ENCODE data around the gene SPC24. TPM values are rescaled to one million over a fixed set of nuclear protein-coding genes. Genes with fewer than 3 reads are reported as not detected.

SPC24 gene
- total and polyA plus RNA-seq, 2 of the 4 experiments (the other 2 are of a cell fraction): 12.2 to 97.5 TPM

GRCh38 chr19:11194173-11194572 lies 38.6 kb upstream of the SPC24 start:
- TF ChIP-seq, protein P1, sequence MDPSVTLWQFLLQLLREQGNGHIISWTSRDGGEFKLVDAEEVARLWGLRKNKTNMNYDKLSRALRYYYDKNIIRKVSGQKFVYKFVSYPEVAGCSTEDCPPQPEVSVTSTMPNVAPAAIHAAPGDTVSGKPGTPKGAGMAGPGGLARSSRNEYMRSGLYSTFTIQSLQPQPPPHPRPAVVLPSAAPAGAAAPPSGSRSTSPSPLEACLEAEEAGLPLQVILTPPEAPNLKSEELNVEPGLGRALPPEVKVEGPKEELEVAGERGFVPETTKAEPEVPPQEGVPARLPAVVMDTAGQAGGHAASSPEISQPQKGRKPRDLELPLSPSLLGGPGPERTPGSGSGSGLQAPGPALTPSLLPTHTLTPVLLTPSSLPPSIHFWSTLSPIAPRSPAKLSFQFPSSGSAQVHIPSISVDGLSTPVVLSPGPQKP (IDR thresholded peaks at IDR 0.05; ENCODE audit: borderline replicate concordance, low read depth, low read length): no peak
- TF ChIP-seq MAFK (IDR thresholded peaks at IDR 0.05; ENCODE audit: low read depth, low read length) (no peak), MAZ (IDR thresholded peaks at IDR 0.05; ENCODE audit: borderline replicate concordance, low read depth, low read length) (no peak), RFX5 (IDR thresholded peaks at IDR 0.05; ENCODE audit: low read depth, low read length) (no peak), RAD21 (IDR thresholded peaks at IDR 0.05; ENCODE audit: low read length) (no peak), FOS (IDR thresholded peaks at IDR 0.05; ENCODE audit: low read depth, low read length) (no peak), CEBPB (IDR thresholded peaks at IDR 0.05; ENCODE audit: low read depth, low read length) (no peak), MXI1 (IDR thresholded peaks at IDR 0.05; ENCODE audit: borderline replicate concordance, low read depth, low read length) (no peak), CHD1 (IDR thresholded peaks at IDR 0.05; ENCODE audit: low read depth, low read length) (no peak)
- Histone ChIP-seq H3K4ac (ENCODE audit: low read depth, low read length) (peak overlapping the region; percentile 99), H3K79me1 (ENCODE audit: low read depth in 1 of 2, low read length in 2 of 2) (peaks cover 31 to 76% of the 10 kb centered on the region in 2 experiments), H3K27ac (ENCODE audit: insufficient read depth, low read length) (peak overlapping the region; percentile 100), H3K36me3 (ENCODE audit: control insufficient read depth, insufficient read depth, low read length) (peaks cover 47% of the 10 kb centered on the region), H2AK9ac (replicated peaks; ENCODE audit: low read depth, low read length, poor library complexity) (peak overlapping the region; percentile 97), H2BK5ac (ENCODE audit: low read depth, low read length, poor library complexity, severe bottlenecking) (peak overlapping the region; percentile 97), H4K91ac (ENCODE audit: insufficient read depth, low read depth, low read length) (peak overlapping the region; percentile 99), H3K4me3 (ENCODE audit: insufficient read depth, low read depth, low read length) (no peak overlapping the region; the same call in 1 of the 2 replicates), H3K27me3 (ENCODE audit: control insufficient read depth, insufficient read depth, low read length) (no peaks in the 10 kb centered on the region), H2BK20ac (ENCODE audit: low read depth, low read length) (no peak overlapping the region), H4K20me1 (ENCODE audit: insufficient read depth, low read length) (peaks cover 32% of the 10 kb centered on the region), H3K9me3 (ENCODE audit: control insufficient read depth, insufficient read depth, low read length) (no peaks in the 10 kb centered on the region), H3K23ac (ENCODE audit: low read depth, low read length) (peak overlapping the region; percentile 31; the same call in 1 of the 2 replicates), H2BK120ac (ENCODE audit: low read depth, low read length) (peak overlapping the region; percentile 68), H3K4me1 (ENCODE audit: control insufficient read depth, insufficient read depth, low read length) (peaks cover 21% of the 10 kb centered on the region), H3K18ac (ENCODE audit: low read depth, low read length) (peak overlapping the region; percentile 16; the same call in 1 of the 2 replicates), H4K8ac (ENCODE audit: low read depth in 2 of 2, low read length in 2 of 2) (peak overlapping the region; percentile 70 to 99; a peak in 3 of 4 replicates), H4K5ac (ENCODE audit: low read depth, low read length) (peak overlapping the region; percentile 19), H3K9me1 (ENCODE audit: insufficient read depth, low read length) (peaks cover 7% of the 10 kb centered on the region), H3K9ac (ENCODE audit: low read depth, low read length) (peak overlapping the region; percentile 94), H2AFZ (replicated peaks; ENCODE audit: low read length, poor library complexity) (no peak overlapping the region), H2BK15ac (ENCODE audit: low read depth, low read length) (peak overlapping the region; percentile 50; the same call in 1 of the 3 replicates), H2AK5ac (ENCODE audit: low read depth, low read length) (peak overlapping the region; percentile 90), H3K56ac (ENCODE audit: extremely low read depth, insufficient read depth, low read length) (no peak overlapping the region), H3K14ac (replicated peaks; ENCODE audit: low read depth, low read length) (peak overlapping the region; percentile 55; the same call in 1 of the 2 replicates), H3K4me2 (ENCODE audit: low read depth, low read length) (peak overlapping the region; percentile 43; the same call in 1 of the 2 replicates)
- DNase-seq: no peak
- ChIA-PET CTCF (no interaction called here), POLR2A (ENCODE audit: unreplicated experiment) (no interaction called here)
- dilution Hi-C loops (cut with HindIII; ENCODE audit: low sequenced_read_pairs, unreplicated experiment) (no loop called here), in situ Hi-C loops (cut with MboI; ENCODE audit: low sequenced_read_pairs) (no loop called here), intact Hi-C loops (cut with micrococcal nuclease) (no loop called here)
- 73% methylated on average over 5 of the region's 8 CpGs; no CpG with 5 or more reads in 1 of the 2 experiments for WGBS, 2 experiments (ENCODE audit: extremely low coverage in 2 of 2, insufficient read length in 1 of 2)
- no peak for ATAC-seq (ENCODE audit: low read depth)
- no TSS peak for BruUV-seq (replicated peaks)
